HEK293T (cell line): Measurements from ENCODE around the gene PTPRD.

ENCODE experiments used
- BHLHE40 ChIP-seq: fragments of 450-650 bp; IDR thresholded peaks from 2 replicates; pipeline ENCODE4 v1.6.1; 2016; ENCODE audit warnings: mild to moderate bottlenecking, moderate library complexity, borderline replicate concordance
- ELF4 ChIP-seq: fragments of 450-650 bp; IDR thresholded peaks from 2 replicates; pipeline ENCODE4 v1.6.1; 2017; ENCODE audit warnings: antibody characterized with exemption
- FOXA1 ChIP-seq: fragments of 450-650 bp; IDR thresholded peaks from 2 replicates; pipeline ENCODE4 v1.6.1; 2016; ENCODE audit warnings: mild to moderate bottlenecking
- FOXK2 ChIP-seq: fragments of 450-650 bp; IDR thresholded peaks from 2 replicates; pipeline ENCODE4 v1.6.1; 2016; ENCODE audit warnings: mild to moderate bottlenecking
- FOXM1 ChIP-seq: fragments of 450-650 bp; IDR thresholded peaks from 2 replicates; pipeline ENCODE4 v1.6.1; 2017; ENCODE audit warnings: mild to moderate bottlenecking, borderline replicate concordance
- HDGF ChIP-seq: fragments of 450-650 bp; IDR thresholded peaks from 2 replicates; pipeline ENCODE4 v1.6.1; 2017; ENCODE audit warnings: antibody characterized with exemption, borderline replicate concordance
- L3MBTL2 ChIP-seq: fragments of 450-650 bp; conservative IDR thresholded peaks from 2 replicates; pipeline ENCODE4 v1.6.1; 2016; ENCODE audit warnings: mild to moderate bottlenecking
- SP1 ChIP-seq: fragments of 450-650 bp; IDR thresholded peaks from 2 replicates; pipeline ENCODE4 v1.6.1; 2017
- SUZ12 ChIP-seq: fragments of 450-650 bp; IDR thresholded peaks from 2 replicates; pipeline ENCODE4 v1.6.1; 2016; ENCODE audit warnings: mild to moderate bottlenecking
- ZNF384 ChIP-seq: fragments of 450-650 bp; IDR thresholded peaks from 2 replicates; pipeline ENCODE4 v1.6.1; 2016
- TF ChIP-seq, protein P1 (sequence below): fragments of 450-650 bp; IDR thresholded peaks from 2 replicates; pipeline ENCODE4 v1.6.1; 2016

DNA sequence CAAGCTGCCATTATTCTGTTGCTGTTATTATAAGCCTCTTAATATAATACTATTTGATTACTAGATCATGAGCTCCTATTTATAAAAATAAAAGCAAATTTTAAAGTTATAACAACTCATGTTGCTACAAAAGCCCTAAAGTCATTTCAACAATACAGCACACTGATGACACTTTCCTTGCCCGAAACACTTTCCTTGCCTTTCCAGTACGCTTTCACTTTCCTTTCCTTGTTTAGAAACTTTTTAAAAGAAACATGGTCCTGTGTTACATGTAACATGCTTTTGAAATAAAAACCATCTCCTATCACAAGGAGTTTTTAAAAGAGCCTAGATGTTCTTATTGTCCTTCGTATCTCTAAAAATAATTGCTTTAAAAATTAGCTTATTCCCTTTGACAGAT lies 688.4 kb downstream of the PTPRD start:
- TF ChIP-seq HDGF: no peak
- no peak for TF ChIP-seq BHLHE40
- TF ChIP-seq FOXM1: no peak
- no peak for TF ChIP-seq FOXK2
- no peak for TF ChIP-seq L3MBTL2
- TF ChIP-seq ELF4: no peak
- no peak for TF ChIP-seq ZNF384
- TF ChIP-seq, protein P1, sequence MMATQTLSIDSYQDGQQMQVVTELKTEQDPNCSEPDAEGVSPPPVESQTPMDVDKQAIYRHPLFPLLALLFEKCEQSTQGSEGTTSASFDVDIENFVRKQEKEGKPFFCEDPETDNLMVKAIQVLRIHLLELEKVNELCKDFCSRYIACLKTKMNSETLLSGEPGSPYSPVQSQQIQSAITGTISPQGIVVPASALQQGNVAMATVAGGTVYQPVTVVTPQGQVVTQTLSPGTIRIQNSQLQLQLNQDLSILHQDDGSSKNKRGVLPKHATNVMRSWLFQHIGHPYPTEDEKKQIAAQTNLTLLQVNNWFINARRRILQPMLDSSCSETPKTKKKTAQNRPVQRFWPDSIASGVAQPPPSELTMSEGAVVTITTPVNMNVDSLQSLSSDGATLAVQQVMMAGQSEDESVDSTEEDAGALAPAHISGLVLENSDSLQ: no peak
- TF ChIP-seq SUZ12: no peak
- no peak for TF ChIP-seq SP1
- TF ChIP-seq FOXA1: no peak
